ENCODE results near the gene ADAMTSL1.

DNA sequence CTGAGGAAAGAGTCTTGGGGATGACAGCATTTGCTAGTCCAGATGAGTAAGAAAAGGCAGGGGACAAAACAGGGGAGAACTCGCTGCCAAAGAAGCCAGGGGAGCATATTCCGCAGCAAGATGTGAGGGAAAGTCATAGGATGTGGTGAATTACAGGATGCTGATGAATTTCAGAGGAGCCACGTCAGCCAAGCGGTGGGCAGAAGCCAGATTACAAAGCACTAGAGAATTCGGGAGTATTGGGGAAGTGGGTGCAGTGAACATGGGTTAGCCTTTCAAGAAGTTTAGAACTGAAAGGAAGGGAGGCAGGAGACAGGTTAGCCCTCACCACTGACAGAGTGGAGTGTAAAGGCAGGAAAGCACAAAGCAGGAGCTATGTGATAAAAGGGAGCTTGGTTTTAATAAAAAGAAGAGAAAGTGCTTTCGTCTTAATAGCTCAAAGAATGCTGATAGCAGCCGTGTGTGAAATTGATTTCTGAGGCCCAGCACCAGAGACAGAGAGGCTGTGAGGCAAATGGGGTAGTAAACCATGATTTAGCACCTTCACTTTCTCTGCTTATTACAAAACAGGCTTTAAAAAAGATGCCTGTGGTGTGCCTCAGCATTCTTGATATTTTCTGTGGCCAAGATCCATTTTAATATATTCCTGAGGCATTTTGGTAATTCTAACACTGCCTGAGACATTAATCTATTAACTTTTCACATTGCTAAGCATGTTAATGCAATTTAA is 16.9 kb downstream of the ADAMTSL1 start:
- TF ChIP-seq, protein P1, sequence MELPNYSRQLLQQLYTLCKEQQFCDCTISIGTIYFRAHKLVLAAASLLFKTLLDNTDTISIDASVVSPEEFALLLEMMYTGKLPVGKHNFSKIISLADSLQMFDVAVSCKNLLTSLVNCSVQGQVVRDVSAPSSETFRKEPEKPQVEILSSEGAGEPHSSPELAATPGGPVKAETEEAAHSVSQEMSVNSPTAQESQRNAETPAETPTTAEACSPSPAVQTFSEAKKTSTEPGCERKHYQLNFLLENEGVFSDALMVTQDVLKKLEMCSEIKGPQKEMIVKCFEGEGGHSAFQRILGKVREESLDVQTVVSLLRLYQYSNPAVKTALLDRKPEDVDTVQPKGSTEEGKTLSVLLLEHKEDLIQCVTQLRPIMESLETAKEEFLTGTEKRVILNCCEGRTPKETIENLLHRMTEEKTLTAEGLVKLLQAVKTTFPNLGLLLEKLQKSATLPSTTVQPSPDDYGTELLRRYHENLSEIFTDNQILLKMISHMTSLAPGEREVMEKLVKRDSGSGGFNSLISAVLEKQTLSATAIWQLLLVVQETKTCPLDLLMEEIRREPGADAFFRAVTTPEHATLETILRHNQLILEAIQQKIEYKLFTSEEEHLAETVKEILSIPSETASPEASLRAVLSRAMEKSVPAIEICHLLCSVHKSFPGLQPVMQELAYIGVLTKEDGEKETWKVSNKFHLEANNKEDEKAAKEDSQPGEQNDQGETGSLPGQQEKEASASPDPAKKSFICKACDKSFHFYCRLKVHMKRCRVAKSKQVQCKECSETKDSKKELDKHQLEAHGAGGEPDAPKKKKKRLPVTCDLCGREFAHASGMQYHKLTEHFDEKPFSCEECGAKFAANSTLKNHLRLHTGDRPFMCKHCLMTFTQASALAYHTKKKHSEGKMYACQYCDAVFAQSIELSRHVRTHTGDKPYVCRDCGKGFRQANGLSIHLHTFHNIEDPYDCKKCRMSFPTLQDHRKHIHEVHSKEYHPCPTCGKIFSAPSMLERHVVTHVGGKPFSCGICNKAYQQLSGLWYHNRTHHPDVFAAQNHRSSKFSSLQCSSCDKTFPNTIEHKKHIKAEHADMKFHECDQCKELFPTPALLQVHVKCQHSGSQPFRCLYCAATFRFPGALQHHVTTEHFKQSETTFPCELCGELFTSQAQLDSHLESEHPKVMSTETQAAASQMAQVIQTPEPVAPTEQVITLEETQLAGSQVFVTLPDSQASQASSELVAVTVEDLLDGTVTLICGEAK (IDR thresholded peaks at IDR 0.05), result no peak
- TF ChIP-seq, protein P1 (CRISPR knock-in tag; IDR thresholded peaks at IDR 0.05), result no peak
- no peak for TF ChIP-seq HDAC2 (IDR thresholded peaks at IDR 0.05)
- TF ChIP-seq TAF15 (IDR thresholded peaks at IDR 0.05; ENCODE audit: low read depth, low read length), result no peak

All from K562 (cell line).